NCI-H1694 (cell line): Measurements from ENCODE around the gene POLR2B.
"Not testable (repeated sequence)": the region's sequence is repeated elsewhere in the genome, so short reads cannot be mapped to it uniquely, and the experiment has no call there.

Experiments used
- DNase-seq: peaks from one replicate; lab custom pipeline; 2025; lab: John Stamatoyannopoulos, UW

The POLR2B gene

GRCh38 chr4:57053508-57053907 lies 74.8 kb downstream of the POLR2B start:
- no peak for DNase-seq

GRCh38 chr4:57055886-57056285 lies 77.2 kb downstream of the POLR2B start:
- DNase-seq, result no peak

- DNase-seq, result no peak
These were observed 81.4 kb downstream of the POLR2B start for GRCh38 chr4:57059890-57060716.

- DNase-seq, result not testable (repeated sequence)
These were observed 82.0 kb downstream of the POLR2B start for GRCh38 chr4:57060717-57061067.

GRCh38 chr4:57061395-57061794 lies 82.7 kb downstream of the POLR2B start:
- DNase-seq, result no peak

- DNase-seq, result no peak
These were observed 84.8 kb downstream of the POLR2B start for GRCh38 chr4:57063518-57063917.

- DNase-seq, result no peak
These were observed 85.4 kb downstream of the POLR2B start for GRCh38 chr4:57064120-57064519.

- DNase-seq, result no peak
These were observed 86.4 kb downstream of the POLR2B start for GRCh38 chr4:57064811-57065711.

GRCh38 chr4:57065730-57066482 lies 87.2 kb downstream of the POLR2B start:
- no peak for DNase-seq

- DNase-seq, result no peak
These were observed 89.7 kb downstream of the POLR2B start for GRCh38 chr4:57068237-57068981.

GRCh38 chr4:57070461-57070860 lies 91.8 kb downstream of the POLR2B start:
- DNase-seq, result no peak

- DNase-seq, result no peak
These were observed 92.6 kb downstream of the POLR2B start for GRCh38 chr4:57071326-57071725.

- DNase-seq, result no peak
These were observed 94.9 kb downstream of the POLR2B start for GRCh38 chr4:57073559-57073958.

- DNase-seq, result no peak
These were observed 96.0 kb downstream of the POLR2B start for GRCh38 chr4:57074744-57075143.

GRCh38 chr4:57075367-57075766 lies 96.7 kb downstream of the POLR2B start:
- DNase-seq, result no peak

- no peak for DNase-seq
These were observed 98.0 kb downstream of the POLR2B start for GRCh38 chr4:57076646-57077045.

- DNase-seq, result no peak
These were observed 99.1 kb downstream of the POLR2B start for GRCh38 chr4:57077550-57078343.

- DNase-seq, result no peak
These were observed 100.2 kb downstream of the POLR2B start for GRCh38 chr4:57078685-57079521.
